Activated naive CD4-positive, alpha-beta T cell treated with Interleukin-2 at 50 U/mL for 16 hours (primary cell): ENCODE measurements around the gene KLHL4.
"Not testable (repeated sequence)": the region's sequence is repeated elsewhere in the genome, so short reads cannot be mapped to it uniquely, and the experiment has no call there.

Experiments used
- DNase-seq: peaks from one replicate; pipeline ENCODE4 v3.0.0-alpha.2; 2020

The KLHL4 gene, protein sequence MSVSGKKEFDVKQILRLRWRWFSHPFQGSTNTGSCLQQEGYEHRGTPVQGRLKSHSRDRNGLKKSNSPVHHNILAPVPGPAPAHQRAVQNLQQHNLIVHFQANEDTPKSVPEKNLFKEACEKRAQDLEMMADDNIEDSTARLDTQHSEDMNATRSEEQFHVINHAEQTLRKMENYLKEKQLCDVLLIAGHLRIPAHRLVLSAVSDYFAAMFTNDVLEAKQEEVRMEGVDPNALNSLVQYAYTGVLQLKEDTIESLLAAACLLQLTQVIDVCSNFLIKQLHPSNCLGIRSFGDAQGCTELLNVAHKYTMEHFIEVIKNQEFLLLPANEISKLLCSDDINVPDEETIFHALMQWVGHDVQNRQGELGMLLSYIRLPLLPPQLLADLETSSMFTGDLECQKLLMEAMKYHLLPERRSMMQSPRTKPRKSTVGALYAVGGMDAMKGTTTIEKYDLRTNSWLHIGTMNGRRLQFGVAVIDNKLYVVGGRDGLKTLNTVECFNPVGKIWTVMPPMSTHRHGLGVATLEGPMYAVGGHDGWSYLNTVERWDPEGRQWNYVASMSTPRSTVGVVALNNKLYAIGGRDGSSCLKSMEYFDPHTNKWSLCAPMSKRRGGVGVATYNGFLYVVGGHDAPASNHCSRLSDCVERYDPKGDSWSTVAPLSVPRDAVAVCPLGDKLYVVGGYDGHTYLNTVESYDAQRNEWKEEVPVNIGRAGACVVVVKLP

DNA sequence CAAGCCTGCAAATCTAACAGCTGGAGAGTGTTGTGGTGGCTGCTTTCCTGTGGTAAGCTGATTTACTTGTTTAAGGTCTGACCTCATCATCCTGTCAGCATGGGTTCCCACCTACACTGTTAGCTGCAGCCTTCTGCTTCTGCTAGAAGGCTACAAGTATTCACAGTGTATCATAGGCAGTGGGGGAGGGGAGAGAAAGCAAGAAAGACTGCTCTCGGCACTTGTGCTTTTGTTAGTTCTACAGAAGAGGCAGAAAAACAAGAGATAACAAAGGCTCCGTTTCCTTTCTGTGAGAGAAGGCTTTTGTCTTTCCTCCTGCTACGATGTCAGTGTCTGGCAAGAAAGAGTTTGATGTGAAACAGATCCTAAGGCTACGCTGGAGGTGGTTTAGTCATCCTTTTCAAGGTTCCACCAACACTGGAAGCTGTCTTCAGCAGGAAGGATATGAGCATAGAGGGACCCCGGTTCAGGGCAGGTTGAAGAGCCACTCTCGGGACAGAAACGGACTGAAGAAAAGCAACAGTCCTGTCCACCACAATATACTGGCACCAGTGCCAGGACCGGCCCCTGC is at the start of gene KLHL4:
TSS of gene KLHL4 (plus strand) at position 232 of the 571 bp plus-strand sequence. CDS start at position 324, 92 bp downstream.
- no peak for DNase-seq

DNA sequence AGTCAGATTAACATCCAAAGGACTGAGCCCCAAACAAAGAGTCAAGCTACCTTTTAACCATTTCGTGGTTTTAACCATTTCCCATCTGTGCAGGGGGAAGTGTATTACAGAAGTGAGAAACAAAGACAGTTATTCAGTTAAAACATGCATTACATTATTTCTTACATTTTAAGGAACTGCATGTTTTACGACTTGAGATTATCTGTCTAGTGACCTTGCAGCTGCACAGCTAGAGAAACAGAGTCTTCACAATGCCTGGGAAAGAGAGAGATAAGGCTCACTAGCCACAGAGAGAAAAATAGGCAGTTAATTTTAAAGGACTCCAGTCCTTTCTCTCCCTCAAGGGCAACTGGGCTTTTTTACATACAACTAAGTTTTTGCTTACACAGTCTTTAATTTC is 48.7 kb upstream of the KLHL4 start:
- DNase-seq: no peak

DNA sequence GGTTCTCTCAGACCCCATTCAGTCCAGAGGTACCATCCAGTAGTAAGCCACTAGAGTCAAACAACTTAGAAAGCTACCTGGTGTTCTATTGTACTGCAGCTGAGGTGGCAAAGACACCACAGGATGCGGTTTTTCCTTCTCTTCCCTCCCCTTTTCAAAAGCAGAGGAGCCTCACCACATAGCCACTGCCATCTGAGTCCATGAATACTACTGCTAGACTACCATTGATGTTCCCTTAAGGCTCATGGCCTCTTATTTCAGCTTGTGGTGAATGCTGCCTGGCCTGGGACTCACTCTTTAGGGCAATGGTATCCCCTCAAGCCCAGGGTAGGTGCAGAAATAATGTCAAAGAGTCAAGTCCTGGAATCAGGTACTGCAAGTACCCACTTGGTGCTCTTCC is 41.8 kb upstream of the KLHL4 start:
- DNase-seq: no peak

- DNase-seq: not testable (repeated sequence)
Measured at GRCh38 chrX:87478703-87479102, 38.9 kb upstream of the KLHL4 start.

DNA sequence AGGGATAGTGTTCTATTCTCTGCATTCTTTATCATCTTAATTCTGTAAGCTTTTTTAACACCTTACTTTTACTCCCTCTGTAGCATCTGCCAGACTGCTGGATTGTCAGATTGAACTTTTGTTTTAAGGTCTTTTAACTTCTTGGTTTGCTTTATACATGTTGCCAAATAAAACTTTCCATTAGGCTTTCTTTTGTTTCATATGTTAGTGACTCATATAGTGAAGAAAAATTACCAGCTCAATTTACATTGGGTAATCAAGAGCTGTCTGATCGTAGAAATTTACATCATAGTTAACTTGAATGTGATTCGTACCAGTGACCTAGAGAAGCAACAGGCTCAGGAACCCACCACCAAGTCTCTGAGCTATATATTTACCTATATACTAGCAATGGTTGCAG is 28.5 kb upstream of the KLHL4 start:
- no peak for DNase-seq

- no peak for DNase-seq
Measured at GRCh38 chrX:87515836-87516235, 1.8 kb upstream of the KLHL4 start.

- no peak for DNase-seq
Measured at GRCh38 chrX:87516717-87517121, 883 bp upstream of the KLHL4 start.

GRCh38 chrX:87518504-87518903 is 902 bp downstream of the KLHL4 start:
- no peak for DNase-seq

DNA sequence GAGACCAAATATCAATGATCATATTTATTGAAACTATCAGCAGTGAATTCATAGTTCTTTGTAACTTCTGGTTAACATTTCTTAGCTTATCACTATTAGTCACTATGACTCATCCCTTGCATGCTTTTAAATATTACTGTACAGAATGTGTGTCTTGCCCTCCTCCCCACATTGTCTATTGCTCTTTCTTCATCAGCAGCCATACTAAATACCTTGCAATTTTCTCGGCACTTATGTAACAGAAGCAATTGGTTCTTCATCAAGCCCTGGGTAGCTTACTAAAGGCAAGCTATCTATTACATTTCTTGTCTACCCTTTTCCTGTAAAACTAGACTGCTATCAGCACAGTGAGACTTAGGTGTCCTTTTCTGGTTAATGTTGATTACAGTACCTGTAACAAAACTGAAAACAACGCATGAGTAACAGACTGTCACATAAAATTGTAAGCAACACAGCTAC is 8.2 kb downstream of the KLHL4 start:
- no peak for DNase-seq

GRCh38 chrX:87526281-87526680 is 8.7 kb downstream of the KLHL4 start:
- no peak for DNase-seq

- DNase-seq: no peak
Measured at GRCh38 chrX:87528487-87528886, 10.9 kb downstream of the KLHL4 start.

DNA sequence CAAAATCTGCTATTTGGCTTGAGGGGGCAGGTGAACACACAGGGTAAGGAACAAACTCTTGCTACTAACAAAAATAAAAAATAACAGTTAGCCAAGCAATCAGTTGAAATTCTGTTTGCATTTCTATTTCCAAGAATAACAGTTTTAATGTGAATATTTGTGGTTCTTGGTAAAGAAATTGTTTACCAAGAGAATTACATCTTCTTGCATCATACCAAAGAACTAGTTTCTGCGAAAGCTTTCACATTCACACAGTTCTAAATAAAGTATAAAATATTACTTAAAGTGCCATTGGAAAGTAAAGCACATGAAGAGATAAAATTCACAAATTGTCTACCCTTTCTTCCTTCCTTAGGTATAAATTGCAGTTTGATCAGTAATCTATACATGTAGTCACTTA is 54.4 kb downstream of the KLHL4 start:
- no peak for DNase-seq

- no peak for DNase-seq
Measured at GRCh38 chrX:87572901-87573300, 55.3 kb downstream of the KLHL4 start.

DNA sequence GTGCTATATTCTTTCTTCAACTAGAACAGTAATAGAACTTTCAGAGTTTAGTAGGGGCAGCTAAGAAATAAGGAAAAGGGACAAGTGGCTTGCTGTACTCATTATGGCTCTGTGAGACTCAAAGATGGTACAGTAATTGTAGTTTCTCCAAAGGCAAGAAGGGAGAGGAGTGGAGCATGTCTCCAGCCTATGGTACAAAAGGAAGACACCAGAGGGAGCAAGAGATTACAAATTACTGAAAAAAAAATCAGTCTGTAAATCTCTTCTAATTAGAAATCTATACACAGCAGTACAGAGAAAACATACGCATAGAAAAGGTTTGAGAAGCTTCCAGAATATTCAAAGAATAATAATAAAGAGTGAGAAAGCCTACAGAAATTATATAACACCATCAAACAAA is 61.4 kb downstream of the KLHL4 start:
- DNase-seq: no peak

DNA sequence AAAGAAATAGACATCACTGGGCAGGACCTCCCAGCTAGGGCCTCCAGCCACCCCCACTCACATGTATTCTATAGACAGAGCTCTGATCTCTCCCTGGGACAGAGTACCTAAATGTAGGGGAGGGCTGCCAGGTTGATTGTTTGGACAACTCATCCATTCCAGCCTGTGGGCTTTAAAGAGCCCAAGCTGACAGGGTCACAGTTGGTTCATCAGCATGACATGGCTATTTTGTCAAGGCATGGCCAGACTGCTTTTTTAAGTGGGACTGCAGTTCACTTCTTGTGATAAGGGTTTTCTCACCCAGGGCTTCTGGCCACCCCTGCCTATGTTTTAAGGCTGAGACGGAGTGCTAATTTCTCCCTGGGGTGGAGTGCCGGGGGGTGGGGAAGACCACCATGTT is 63.3 kb downstream of the KLHL4 start:
- no peak for DNase-seq

GRCh38 chrX:87582453-87582852 is 64.9 kb downstream of the KLHL4 start:
- no peak for DNase-seq

DNA sequence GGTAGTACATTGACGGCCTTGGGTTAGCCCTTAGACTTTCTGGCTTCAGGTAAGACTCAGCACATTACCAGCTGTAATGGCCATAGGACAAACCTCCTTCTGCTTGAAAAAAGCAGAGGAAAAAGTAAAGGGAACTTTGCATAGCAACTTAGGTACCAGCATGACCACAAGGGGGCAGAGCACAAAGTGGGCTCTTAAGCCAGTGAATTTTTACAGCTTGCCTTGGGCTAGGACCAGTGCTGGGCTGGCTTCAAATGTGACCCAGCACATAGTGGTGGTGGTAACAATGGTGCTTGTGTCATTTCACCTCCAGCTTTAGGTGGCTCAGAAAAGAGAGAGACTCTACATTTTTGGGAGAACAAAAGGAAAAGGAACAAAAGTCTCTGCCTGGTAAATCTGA is 66.1 kb downstream of the KLHL4 start:
- no peak for DNase-seq

GRCh38 chrX:87616371-87616770 is 98.8 kb downstream of the KLHL4 start:
- no peak for DNase-seq

GRCh38 chrX:87621697-87622096 is 104.1 kb downstream of the KLHL4 start:
- no peak for DNase-seq

GRCh38 chrX:87626996-87627395 is 109.4 kb downstream of the KLHL4 start:
- DNase-seq: no peak

- DNase-seq: no peak
Measured at GRCh38 chrX:87634361-87634760, 116.8 kb downstream of the KLHL4 start.

DNA sequence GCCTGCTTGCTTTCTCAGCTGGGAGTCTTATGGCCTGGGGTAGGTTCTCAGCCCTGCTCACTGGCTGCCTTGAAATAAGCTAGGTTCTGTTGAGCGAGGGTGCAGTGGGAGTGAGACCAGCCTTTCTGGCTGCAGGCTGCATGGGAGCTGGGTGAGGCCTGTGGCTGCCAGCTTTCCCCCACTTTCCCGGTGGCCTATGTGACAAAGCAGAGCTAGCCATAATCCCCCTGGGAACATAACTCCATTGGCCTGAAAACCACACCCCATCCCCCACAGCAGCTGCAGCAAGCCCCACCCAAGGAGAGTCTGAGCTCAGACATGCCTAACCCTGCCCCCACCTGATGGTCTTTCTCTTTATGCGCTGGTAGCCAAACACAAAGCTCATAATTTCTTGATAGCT is 118.9 kb downstream of the KLHL4 start:
- DNase-seq: no peak

DNA sequence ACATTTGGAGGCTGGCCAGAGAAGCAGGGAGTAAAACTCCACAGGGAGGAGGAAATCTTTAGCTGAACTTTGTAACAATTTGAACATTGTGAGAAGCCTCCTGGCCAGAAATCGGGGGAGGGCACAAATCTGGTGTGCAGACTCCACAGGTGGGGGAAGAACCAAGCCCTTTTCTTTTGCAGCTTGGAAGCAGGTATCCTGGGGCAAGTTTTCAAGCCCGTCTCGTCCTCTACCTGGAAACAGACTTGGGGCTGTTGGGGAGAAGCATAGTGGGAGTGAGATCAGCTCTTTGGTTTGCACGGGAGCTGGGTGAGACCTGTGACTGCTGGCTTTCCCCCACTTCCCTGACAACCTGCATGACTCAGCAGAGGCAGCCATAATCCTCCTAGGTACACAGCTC is 123.8 kb downstream of the KLHL4 start:
- not testable (repeated sequence) for DNase-seq

DNA sequence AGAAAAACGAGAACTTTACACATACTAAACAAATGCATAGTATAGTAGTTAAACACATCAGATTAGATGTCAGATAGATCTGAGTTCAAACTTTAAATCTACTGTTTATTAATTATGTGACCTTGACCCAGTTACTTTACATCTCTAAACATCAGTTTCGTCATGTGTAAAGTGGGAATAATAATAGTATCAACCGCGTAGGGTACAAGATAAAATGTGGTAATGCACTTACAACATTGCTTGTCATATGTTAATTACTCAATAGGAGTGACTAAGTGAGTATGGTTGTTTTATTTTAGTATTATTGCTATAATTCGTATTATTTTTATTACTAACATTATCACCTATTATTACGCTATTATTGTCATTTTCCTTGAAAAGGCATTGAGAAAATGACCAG is 144.2 kb downstream of the KLHL4 start:
- no peak for DNase-seq
